Keratinocyte (primary cell): Measurements from ENCODE around the gene SECTM1. TPM values are rescaled to one million over a fixed set of nuclear protein-coding genes. Genes with fewer than 3 reads are reported as not detected.

ENCODE experiments used
- DNase-seq: peaks from one replicate; pipeline ENCODE4 v3.0.0-alpha.2; 2011; ENCODE audit warnings: low read depth, missing footprints, low spot score
- FAIRE-seq: peaks from 2 replicates; lab custom pipeline; 2011; peaks lifted over from hg19 to GRCh38; lab: Jason Lieb, UNC
- H2AFZ ChIP-seq: 2 replicates; pipeline ENCODE4 v1.6.0; 2012; ENCODE audit warnings: low read length, control low read depth, inconsistent platforms; ENCODE audit not compliant: control insufficient read depth
- H3K27ac ChIP-seq: 2 replicates; pipeline ENCODE4 v1.5.1; 2011; ENCODE audit warnings: low read length; ENCODE audit not compliant: control insufficient read depth, insufficient read depth
- H3K27me3 ChIP-seq: 3 replicates; pipeline ENCODE4 v1.6.0; 2011; ENCODE audit warnings: low read length; ENCODE audit not compliant: control insufficient read depth, insufficient read depth; ENCODE audit errors: extremely low read depth
- H3K36me3 ChIP-seq, 2 experiments: 2 replicates in 1 of 2; 3 replicates in 1 of 2; pipeline ENCODE4 v1.5.1; 2011; ENCODE audit warnings: low read length in 2 of 2, mild to moderate bottlenecking in 1 of 2; ENCODE audit not compliant: control insufficient read depth in 2 of 2, insufficient read depth in 2 of 2; ENCODE audit errors: extremely low read depth in 1 of 2
- H3K4me1 ChIP-seq: 3 replicates; pipeline ENCODE4 v1.5.1; 2011; ENCODE audit warnings: low read length; ENCODE audit not compliant: control insufficient read depth, insufficient read depth; ENCODE audit errors: extremely low read depth
- H3K4me2 ChIP-seq: 3 replicates; pipeline ENCODE4 v1.6.0; 2011; ENCODE audit warnings: low read depth, low read length; ENCODE audit not compliant: control insufficient read depth, insufficient read depth; ENCODE audit errors: extremely low read depth
- H3K4me3 ChIP-seq, 3 experiments: fragments of 200-600 bp in 1 of 3; sonication (generic) in 1 of 3; 2 replicates in 2 of 3; 3 replicates in 1 of 3; pipeline ENCODE4 v1.5.1; 2011 to 2016; ENCODE audit warnings: low read length in 3 of 3, mild to moderate bottlenecking in 3 of 3, control low read depth in 2 of 3, inconsistent platforms in 1 of 3, low read depth in 1 of 3, mixed read lengths in 1 of 3, mixed run types in 1 of 3, moderate library complexity in 1 of 3; ENCODE audit not compliant: control insufficient read depth in 2 of 3, insufficient read depth in 2 of 3; ENCODE audit errors: extremely low read depth in 1 of 3
- H3K79me2 ChIP-seq: 2 replicates; pipeline ENCODE4 v1.6.0; 2012; ENCODE audit warnings: low read length; ENCODE audit not compliant: control insufficient read depth, insufficient read depth
- H3K9ac ChIP-seq: 3 replicates; pipeline ENCODE4 v1.6.0; 2011; ENCODE audit warnings: low read length; ENCODE audit not compliant: control insufficient read depth, insufficient read depth; ENCODE audit errors: extremely low read depth
- H3K9me1 ChIP-seq: 3 replicates; pipeline ENCODE4 v1.6.0; 2011; ENCODE audit warnings: low read length; ENCODE audit not compliant: control insufficient read depth, insufficient read depth; ENCODE audit errors: extremely low read depth
- H3K9me3 ChIP-seq: 2 replicates; pipeline ENCODE4 v1.5.1; 2012; ENCODE audit warnings: low read depth, low read length; ENCODE audit not compliant: control insufficient read depth
- H4K20me1 ChIP-seq: 3 replicates; pipeline ENCODE4 v1.6.0; 2011; ENCODE audit warnings: low read length; ENCODE audit not compliant: control insufficient read depth, insufficient read depth; ENCODE audit errors: extremely low read depth
- CTCF ChIP-seq, 3 experiments: IDR thresholded peaks in 1 of 3; conservative IDR thresholded peaks in 1 of 3; optimal IDR thresholded peaks in 1 of 3; 2 replicates in 2 of 3; 3 replicates in 1 of 3; pipeline versions ENCODE3 to v1.5.1; 2011; ENCODE audit warnings: low read length in 3 of 3, mild to moderate bottlenecking in 3 of 3, moderate library complexity in 2 of 3, control low read depth in 1 of 3, inconsistent platforms in 1 of 3; ENCODE audit not compliant: insufficient read depth in 2 of 3; ENCODE audit errors: extremely low read depth in 1 of 3
- EZH2 ChIP-seq: IDR thresholded peaks from one replicate; pipeline ENCODE4 v1.6.1; 2012; ENCODE audit warnings: inconsistent platforms, mild to moderate bottlenecking, low read length, moderate library complexity
- dilution Hi-C: fragments of 300-500 bp; cut with MboI; formaldehyde crosslinking; loops from one replicate; pipeline ENCODE4 v1.7.0; 2020; ENCODE audit warnings: low sequenced_read_pairs; ENCODE audit not compliant: extremely low pct_ligation_motif_present
- polyA plus RNA-seq, 5 experiments: library from polyadenylated mRNA; depleted of rRNA in 3 of 5; stranded (reverse) in 3 of 5; stranded (forward) in 1 of 5; unstranded in 1 of 5; fragments of >200 nt; gene quantifications; 1 replicate in 1 of 5; 2 replicates in 3 of 5; 3 replicates in 1 of 5; pipeline versions ENCODE4 v1.2.1 to v1.2.3, GENCODE V29; 2011 to 2012; ENCODE audit warnings: missing spikeins in 2 of 5, low read depth in 1 of 5, low replicate concordance in 1 of 5

Gene SECTM1
- polyA plus RNA-seq, 1 donor (not counting 4 experiments of a cell fraction or from before 2014, with no cell fraction given), result 2.0 TPM

- Histone ChIP-seq H3K4me3 (no peak overlapping the region), H4K20me1 (no peaks in the 10 kb centered on the region), H3K27me3 (no peaks in the 10 kb centered on the region), H3K36me3 (no peaks in the 10 kb centered on the region), H3K9ac (no peak overlapping the region), H3K9me3 (no peaks in the 10 kb centered on the region), H3K4me1 (peaks cover 50% of the 10 kb centered on the region), H3K79me2 (no peaks in the 10 kb centered on the region), H3K4me2 (no peak overlapping the region), H3K27ac (no peak overlapping the region), H3K9me1 (no peaks in the 10 kb centered on the region), H2AFZ (no peak overlapping the region)
- FAIRE-seq, result no peak
- no peak for DNase-seq
- dilution Hi-C loops, result no loop called here
- TF ChIP-seq EZH2, result no peak
- no peak for TF ChIP-seq CTCF (optimal IDR thresholded peaks at IDR 0.05 in 1 of 3, IDR thresholded peaks at IDR 0.05 in 1 of 3, conservative IDR thresholded peaks at IDR 0.05 in 1 of 3; ENCODE audit: extremely low read depth in 1 of 3, insufficient read depth in 2 of 3, low read length in 3 of 3)
Observed at GRCh38 chr17:82300228-82300627, 33.3 kb downstream of the SECTM1 start.

- no peak overlapping the region for H3K4me3 ChIP-seq
- no peaks in the 10 kb centered on the region for H4K20me1 ChIP-seq
- H3K9ac ChIP-seq, result no peak overlapping the region
- H3K9me1 ChIP-seq, result no peaks in the 10 kb centered on the region
- H3K36me3 ChIP-seq, result no peaks in the 10 kb centered on the region
- H3K4me2 ChIP-seq, result no peak overlapping the region
- no peak overlapping the region for H3K27ac ChIP-seq
- H3K27me3 ChIP-seq, result no peaks in the 10 kb centered on the region
- H2AFZ ChIP-seq, result no peak overlapping the region
- H3K9me3 ChIP-seq, result no peaks in the 10 kb centered on the region
- TF ChIP-seq EZH2 (no peak), CTCF (optimal IDR thresholded peaks at IDR 0.05 in 1 of 3, IDR thresholded peaks at IDR 0.05 in 1 of 3, conservative IDR thresholded peaks at IDR 0.05 in 1 of 3; ENCODE audit: extremely low read depth in 1 of 3, insufficient read depth in 2 of 3, low read length in 3 of 3) (no peak)
- peaks cover 50% of the 10 kb centered on the region for H3K4me1 ChIP-seq
- H3K79me2 ChIP-seq, result no peaks in the 10 kb centered on the region
- no peak for DNase-seq
- FAIRE-seq, result no peak
- dilution Hi-C loops, result no loop called here
Observed at GRCh38 chr17:82299452-82299851, 34.1 kb downstream of the SECTM1 start.
